K562 (cell line): ENCODE results near the gene IL21. TPM values are rescaled to one million over a fixed set of nuclear protein-coding genes. Genes with fewer than 3 reads are reported as not detected.
A peak's percentile ranks its signal among the peaks of the same experiment; 100 is the strongest.

Experiments
- ARHGAP35 ChIP-seq: fragments of 450-650 bp; IDR thresholded peaks from 2 replicates; pipeline ENCODE4 v1.6.1; 2018; ENCODE audit not compliant: partially characterized antibody
- E2F4 ChIP-seq: sonication (generic); formaldehyde crosslinking; IDR thresholded peaks from 2 replicates; pipeline ENCODE4 v1.8.0; 2022; ENCODE audit warnings: mild to moderate bottlenecking, low read depth, missing genetic modification reagents
- FOXK1 ChIP-seq: sonication (generic); formaldehyde crosslinking; IDR thresholded peaks from 2 replicates; pipeline ENCODE4 v1.8.0; 2022; ENCODE audit warnings: missing genetic modification reagents, mild to moderate bottlenecking, borderline replicate concordance
- FOXP1 ChIP-seq: sonication (generic); formaldehyde crosslinking; IDR thresholded peaks from 2 replicates; pipeline ENCODE4 v1.8.0; 2022; ENCODE audit warnings: mild to moderate bottlenecking, missing genetic modification reagents
- HDAC2 ChIP-seq: fragments of 450-650 bp; IDR thresholded peaks from 2 replicates; pipeline ENCODE4 v1.6.1; 2016; ENCODE audit warnings: mild to moderate bottlenecking
- HDAC8 ChIP-seq: fragments of 450-650 bp; IDR thresholded peaks from 2 replicates; pipeline ENCODE4 v1.6.1; 2016; ENCODE audit warnings: mild to moderate bottlenecking, missing genetic modification characterization, moderate library complexity, missing compliant biosample characterization
- HOXB6 ChIP-seq: fragments of 250-450 bp; sonication (Bioruptor Pico); IDR thresholded peaks from 2 replicates; pipeline ENCODE4 v1.5.1; 2022; ENCODE audit warnings: mild to moderate bottlenecking, borderline replicate concordance
- ID3 ChIP-seq, 2 experiments: fragments of 250-450 bp in 1 of 2; fragments of 450-650 bp in 1 of 2; sonication (Bioruptor Pico) in 1 of 2; IDR thresholded peaks; 2 replicates each; pipeline versions ENCODE4 v1.6.1 to v1.8.0; 2016 to 2021; ENCODE audit warnings: mild to moderate bottlenecking in 2 of 2, moderate library complexity in 2 of 2, missing compliant biosample characterization in 1 of 2, missing genetic modification characterization in 1 of 2
- MAZ ChIP-seq, 2 experiments: fragments of 450-650 bp in 1 of 2; sonication (generic) in 1 of 2; formaldehyde crosslinking; IDR thresholded peaks in 1 of 2; conservative IDR thresholded peaks in 1 of 2; 2 replicates each; pipeline versions ENCODE4 v1.4.0 to v1.5.0; 2020; ENCODE audit warnings: mild to moderate bottlenecking in 1 of 2, missing genetic modification reagents in 1 of 2
- RBM15 ChIP-seq: fragments of 200-400 bp; formaldehyde crosslinking; IDR thresholded peaks from 2 replicates; pipeline ENCODE4 v1.6.1; 2018; ENCODE audit warnings: mild to moderate bottlenecking, low read length, moderate library complexity; ENCODE audit not compliant: insufficient read depth
- SAP30 ChIP-seq: fragments of 200-600 bp; sonication (generic); IDR thresholded peaks from 2 replicates; pipeline ENCODE4 v1.6.1; 2012; ENCODE audit warnings: borderline replicate concordance, low read depth, mild to moderate bottlenecking, moderate library complexity, low read length, control low read depth, inconsistent platforms; ENCODE audit not compliant: insufficient read depth, poor library complexity, severe bottlenecking
- SUPT5H ChIP-seq: fragments of 450-650 bp; IDR thresholded peaks from 2 replicates; pipeline ENCODE4 v1.6.1; 2016
- THRB ChIP-seq: fragments of 450-650 bp; formaldehyde crosslinking; conservative IDR thresholded peaks from 2 replicates; pipeline ENCODE4 v1.4.0; 2022; ENCODE audit warnings: mild to moderate bottlenecking, missing genetic modification characterization
- ZNF384 ChIP-seq: IDR thresholded peaks from 2 replicates; pipeline ENCODE4 v1.6.1; 2012; ENCODE audit warnings: low read depth, low read length, improper control_type of control experiment
- ZNF592 ChIP-seq: fragments of 450-650 bp; IDR thresholded peaks from 2 replicates; pipeline ENCODE4 v1.6.1; 2017; ENCODE audit warnings: antibody characterized with exemption, mild to moderate bottlenecking
- polyA plus RNA-seq, 8 experiments: library from polyadenylated mRNA; depleted of rRNA in 4 of 8; stranded (reverse) in 5 of 8; unstranded in 3 of 8; fragments of >200 nt; fragmentation: Nextera tagmentation in 2 of 8; fragmentation: Illumina TruSeq in 1 of 8; extraction: Ambion mirVana in 2 of 8; extraction: Trizol in 1 of 8; gene quantifications; 2 replicates each; pipeline versions ENCODE4 v1.2.1 to v1.2.3, GENCODE V29; 2011 to 2014; ENCODE audit warnings: inconsistent platforms in 1 of 8, missing spikeins in 1 of 8
- total RNA-seq, 7 experiments: library from RNA; depleted of rRNA in 6 of 7; stranded (reverse); fragments of >200 nt in 6 of 7; fragmentation: Illumina TruSeq in 2 of 7; extraction: Trizol in 2 of 7; gene quantifications; 2 replicates each; pipeline versions ENCODE4 v1.2.1 to v1.2.3, GENCODE V29; 2011 to 2021; ENCODE audit warnings: low replicate concordance in 1 of 7

IL21 gene
- total and polyA plus RNA-seq, 9 of the 15 experiments (the other 6 are each of a cell fraction or from before 2014, with no cell fraction given) = not detected

GRCh38 chr4:122602277-122603142 lies 18.4 kb downstream of the IL21 start (continued):
- TF ChIP-seq MAZ (CRISPR knock-in tag; conservative IDR thresholded peaks at IDR 0.05 in 1 of 2, IDR thresholded peaks at IDR 0.05 in 1 of 2) = no peak
- TF ChIP-seq ID3 (CRISPR knock-in tag; IDR thresholded peaks at IDR 0.05) = no peak
- TF ChIP-seq ID3 (tag; IDR thresholded peaks at IDR 0.05) = peak; percentile 66
- TF ChIP-seq ZNF384 = no peak
- no peak for TF ChIP-seq SUPT5H
- TF ChIP-seq THRB (CRISPR knock-in tag) = no peak
- TF ChIP-seq HDAC8 = no peak
- no peak for TF ChIP-seq HOXB6 (CRISPR knock-in tag)
- TF ChIP-seq SAP30 = no peak
- peak; percentile 81 for TF ChIP-seq ZNF592
- no peak for TF ChIP-seq E2F4 (CRISPR knock-in tag)
- no peak for TF ChIP-seq ARHGAP35
- no peak for TF ChIP-seq FOXK1 (CRISPR knock-in tag)
- no peak for TF ChIP-seq FOXP1 (CRISPR knock-in tag)
- TF ChIP-seq RBM15 = no peak
- no peak for TF ChIP-seq HDAC2
